HepG2 (cell line): Measurements from ENCODE around the gene BSN. TPM values are rescaled to one million over a fixed set of nuclear protein-coding genes. Genes with fewer than 3 reads are reported as not detected.

Experiments
- ATAC-seq: fragments of 200-7000 bp; cut with Tn5 transposase; 3 replicates; pipeline ENCODE4 v1.9.1; 2020; ENCODE audit warnings: mild to moderate bottlenecking, moderate library complexity
- BruUV-seq: library from RNA; stranded (reverse); fragments of 400-500 nt; replicated peaks from 2 replicates; lab custom pipeline; 2021; lab: Mats Ljungman, UMichigan
- CTCF ChIA-PET: fragments of 300-600 bp; formaldehyde crosslinking; extraction: SDS; loops from one replicate; lab custom pipeline; 2021; ENCODE audit warnings: low total read pairs, inconsistent platforms, low intra/inter-chr PET ratio; lab: Yijun Ruan, JAX
- POLR2A ChIA-PET: fragments of 350-600 bp; sonication (Branson Sonifier 250); formaldehyde crosslinking; loops from one replicate; lab custom pipeline; 2020; ENCODE audit warnings: antibody characterized with exemption, inconsistent platforms; lab: Yijun Ruan, JAX
- DNase-seq: peaks from one replicate; pipeline ENCODE4 v3.0.0-alpha.2; 2015; ENCODE audit warnings: low spot score
- FAIRE-seq: peaks from 3 replicates; lab custom pipeline; 2011; peaks lifted over from hg19 to GRCh38; lab: Jason Lieb, UNC
- H2AFZ ChIP-seq: one replicate; pipeline ENCODE4 v1.6.1; 2011; ENCODE audit warnings: low read length, inconsistent platforms
- H3K27ac ChIP-seq: fragments of 300-600 bp; 3 replicates; pipeline ENCODE4 v1.8.0; 2011; ENCODE audit warnings: mixed run types, mild to moderate bottlenecking, mixed read lengths, low read length, inconsistent platforms; ENCODE audit not compliant: insufficient read depth; ENCODE audit errors: extremely low read length
- H3K27me3 ChIP-seq, 2 experiments: fragments of 200-600 bp in 1 of 2; 2 replicates in 1 of 2; 3 replicates in 1 of 2; pipeline versions ENCODE4 v1.6.0 to v1.8.0; 2011; ENCODE audit warnings: low read length in 2 of 2, mild to moderate bottlenecking in 2 of 2, moderate library complexity in 2 of 2, inconsistent platforms in 1 of 2; ENCODE audit not compliant: insufficient read depth in 2 of 2, control insufficient read depth in 1 of 2
- H3K36me3 ChIP-seq, 2 experiments: fragments of 200-600 bp in 1 of 2; replicated peaks in 1 of 2; 2 replicates in 1 of 2; 3 replicates in 1 of 2; pipeline versions ENCODE4 v1.5.1 to v1.8.0; 2011; ENCODE audit warnings: low read length in 2 of 2, inconsistent platforms in 1 of 2; ENCODE audit not compliant: insufficient read depth in 2 of 2, control insufficient read depth in 1 of 2
- H3K4me1 ChIP-seq: 2 replicates; pipeline ENCODE4 v1.5.1; 2012; ENCODE audit warnings: low read length, inconsistent platforms; ENCODE audit not compliant: insufficient read depth
- H3K4me2 ChIP-seq: 2 replicates; pipeline ENCODE4 v1.6.0; 2011; ENCODE audit warnings: low read depth, low read length, inconsistent platforms
- H3K4me3 ChIP-seq, 3 experiments: fragments of 200-600 bp in 1 of 3; sonication (generic), shearing (Covaris generic) in 1 of 3; replicated peaks in 1 of 3; 2 replicates each; pipeline ENCODE4 v1.5.1; 2011 to 2016; ENCODE audit warnings: low read length in 3 of 3, inconsistent platforms in 2 of 3, low read depth in 2 of 3, mild to moderate bottlenecking in 2 of 3, control low read depth in 1 of 3, mixed read lengths in 1 of 3; ENCODE audit not compliant: insufficient read depth in 1 of 3
- H3K79me2 ChIP-seq: one replicate; pipeline ENCODE4 v1.6.1; 2011; ENCODE audit warnings: low read length, inconsistent platforms; ENCODE audit not compliant: insufficient read depth
- H3K9ac ChIP-seq: 2 replicates; pipeline ENCODE4 v1.6.0; 2011; ENCODE audit warnings: mild to moderate bottlenecking, low read depth, low read length, inconsistent platforms; ENCODE audit not compliant: insufficient read depth
- H3K9me3 ChIP-seq: 2 replicates; pipeline ENCODE4 v1.5.1; 2012; ENCODE audit warnings: mild to moderate bottlenecking, low read length
- H4K20me1 ChIP-seq: 2 replicates; pipeline ENCODE4 v1.6.0; 2011; ENCODE audit warnings: inconsistent platforms, mild to moderate bottlenecking, low read length, moderate library complexity; ENCODE audit not compliant: insufficient read depth
- GZF1 ChIP-seq: sonication (generic); formaldehyde crosslinking; IDR thresholded peaks from 2 replicates; pipeline ENCODE4 v1.5.1; 2020; ENCODE audit warnings: mild to moderate bottlenecking, missing genetic modification reagents
- YY1 ChIP-seq: IDR thresholded peaks from 2 replicates; pipeline ENCODE4 v1.6.1; 2011; ENCODE audit warnings: low read length, low read depth, moderate library complexity, mild to moderate bottlenecking; ENCODE audit not compliant: insufficient read depth, insufficient replicate concordance
- ZNF18 ChIP-seq: sonication (generic); formaldehyde crosslinking; IDR thresholded peaks from 2 replicates; pipeline ENCODE4 v1.8.0; 2022; ENCODE audit warnings: mild to moderate bottlenecking, missing genetic modification reagents; ENCODE audit not compliant: insufficient replicate concordance
- ZNF782 ChIP-seq: sonication (generic); formaldehyde crosslinking; IDR thresholded peaks from 2 replicates; pipeline ENCODE4 v1.4.0; 2020; ENCODE audit warnings: missing genetic modification reagents, mild to moderate bottlenecking, borderline replicate concordance
- WGBS: methylation state at CpG from one replicate; pipeline ENCODE4 v1.1.6; 2017; ENCODE audit warnings: low lambda C conversion rate; 5-methylcytosine and 5-hydroxymethylcytosine counted together
- in situ Hi-C: cut with HindIII; loops from 2 replicates; pipeline ENCODE4 v1.10.0; 2017; ENCODE audit warnings: low pct_unique_long_range_greater_than_20kb; ENCODE audit not compliant: extremely low pct_ligation_motif_present
- intact Hi-C: fragments of 100-400 bp; cut with micrococcal nuclease; formaldehyde crosslinking; loops from one replicate; pipeline ENCODE4 v1.10.0; 2022; ENCODE audit not compliant: unreplicated experiment
- polyA plus RNA-seq, 8 experiments: library from polyadenylated mRNA; depleted of rRNA in 3 of 8; stranded (reverse) in 7 of 8; unstranded in 1 of 8; fragments of >200 nt; fragmentation: Illumina TruSeq in 4 of 8; extraction: Trizol in 4 of 8; gene quantifications; 2 replicates each; pipeline versions ENCODE4 v1.2.1 to v1.2.3, GENCODE V29; 2011 to 2016; ENCODE audit warnings: low read depth in 4 of 8, missing spikeins in 1 of 8, mixed read lengths in 1 of 8; ENCODE audit not compliant: insufficient read depth in 1 of 8
- total RNA-seq, 5 experiments: library from RNA; depleted of rRNA; stranded (reverse); fragments of >200 nt; fragmentation: Illumina TruSeq; extraction: Trizol; gene quantifications; 2 replicates each; pipeline ENCODE4 v1.2.3, GENCODE V29; 2016; ENCODE audit warnings: low read depth in 1 of 5

The BSN gene
- total and polyA plus RNA-seq, 2 of the 13 experiments (the other 11 are each of a cell fraction or from before 2014, with no cell fraction given) = 0.42 to 0.86 TPM

- TF ChIP-seq ZNF18 = no peak
Measured at GRCh38 chr3:49634736-49635135, 80.5 kb downstream of the BSN start (continued).

DNA sequence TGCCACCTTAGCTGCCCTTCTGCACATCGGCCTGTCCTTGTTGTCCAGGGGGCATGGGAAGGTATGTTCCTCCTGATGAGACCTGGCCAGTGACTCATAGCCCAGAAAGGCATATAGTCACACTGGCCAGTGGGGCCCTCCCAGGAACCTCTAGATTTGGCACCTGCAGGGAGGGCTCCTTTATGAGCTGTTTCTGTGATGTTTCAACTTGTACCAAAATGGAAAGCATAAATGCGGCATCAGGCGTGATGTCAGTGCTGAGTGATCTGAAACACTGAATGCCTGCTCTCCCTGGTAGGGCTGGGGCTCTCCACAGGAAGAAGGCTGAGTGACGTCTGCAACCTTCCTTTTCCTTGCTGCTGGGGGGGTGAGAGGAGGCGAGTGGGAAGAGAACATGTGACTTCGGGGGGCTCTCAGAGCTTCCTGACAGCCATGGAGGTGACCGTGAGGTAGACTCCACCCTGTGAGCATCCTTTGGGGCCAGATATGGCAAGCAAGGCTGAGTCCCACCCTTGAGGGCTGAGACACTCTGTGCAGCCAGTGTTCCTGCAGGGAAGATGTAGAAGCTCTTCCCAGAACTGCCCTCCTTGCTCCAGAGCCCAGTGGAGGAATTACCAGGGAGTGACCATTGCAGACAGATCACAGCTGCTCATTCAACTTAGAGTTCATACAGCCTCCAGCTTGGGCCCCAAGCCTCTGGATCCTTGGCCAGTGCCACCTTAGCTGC is 82.8 kb downstream of the BSN start:
- POLR2A ChIA-PET = no interaction called here
- WGBS = 80% methylated on average over 7 of the region's 7 CpGs
- BruUV-seq = no TSS peak
- Histone ChIP-seq H4K20me1 (no peaks in the 10 kb centered on the region), H3K9ac (no peak overlapping the region), H3K79me2 (no peaks in the 10 kb centered on the region), H3K36me3 (no peaks in the 10 kb centered on the region), H3K27ac (no peak overlapping the region), H3K4me1 (no peaks in the 10 kb centered on the region), H3K9me3 (no peaks in the 10 kb centered on the region), H3K27me3 (no peaks in the 10 kb centered on the region), H3K4me3 (no peak overlapping the region), H3K4me2 (no peak overlapping the region), H2AFZ (no peak overlapping the region)
- ATAC-seq = no peak
- in situ Hi-C loops (no loop called here), intact Hi-C loops (no loop called here)
- FAIRE-seq = no peak
- CTCF ChIA-PET = no interaction called here
- TF ChIP-seq ZNF782 (CRISPR knock-in tag) (no peak), YY1 (no peak), GZF1 (CRISPR knock-in tag) (no peak)
- DNase-seq = no peak
